ENCODE data around the gene ELF5. TPM values are rescaled to one million over a fixed set of nuclear protein-coding genes. Genes with fewer than 3 reads are reported as not detected.

ELF5 gene
- polyA plus RNA-seq, 1 experiment = not detected

DNA sequence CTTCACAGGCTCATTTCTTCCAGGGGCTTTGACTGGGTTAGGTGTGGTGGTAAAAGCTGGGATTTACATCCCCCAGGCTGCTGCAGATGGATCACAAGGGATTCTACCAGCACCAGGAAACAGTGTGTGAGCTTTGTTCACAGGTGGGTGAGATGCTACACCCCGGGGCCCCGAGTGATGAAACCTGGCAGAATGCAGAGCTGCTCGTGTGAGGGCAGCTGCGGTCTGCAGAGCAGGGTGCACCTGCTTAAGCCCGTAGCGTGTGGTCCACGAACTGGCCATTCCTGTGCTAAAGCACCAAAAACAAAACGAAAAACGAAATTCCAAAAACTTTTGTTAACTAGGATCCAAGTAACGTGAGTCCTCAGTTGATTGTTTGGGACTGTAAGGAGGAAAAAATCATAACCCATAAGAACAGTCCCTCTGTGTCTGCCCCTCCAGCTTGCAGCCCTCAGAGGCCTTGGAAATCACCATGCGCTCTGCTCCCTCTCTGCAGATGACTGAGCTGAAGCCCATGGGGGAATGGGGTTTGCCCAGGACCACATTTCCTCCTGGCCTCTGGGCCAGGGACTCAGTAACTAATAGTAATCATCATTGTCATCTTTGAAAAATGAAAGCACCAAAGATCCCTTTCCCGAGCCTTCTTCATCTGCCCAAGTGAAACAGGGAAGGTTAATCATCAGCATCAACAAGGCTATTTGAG, 24.6 kb downstream of the ELF5 start:
- ChIA-PET POLR2A (no interaction called here), CTCF (interaction anchor here (1.0 to 1.6 kb wide), 4 partner anchors 9 to 123 kb away, joined by 5 to 6 read pairs (median 5); no protein-coding TSS in a partner anchor)
- no peak for DNase-seq (ENCODE audit: low read depth)
- Histone ChIP-seq H3K36me3 (ENCODE audit: control insufficient read depth, insufficient read depth, low read length) (no peaks in the 10 kb centered on the region), H3K27me3 (ENCODE audit: control insufficient read depth, insufficient read depth, low read length) (peaks cover 7% of the 10 kb centered on the region), H3K4me3 (ENCODE audit: low read depth, low read length) (no peak overlapping the region)
- TF ChIP-seq, protein P1, sequence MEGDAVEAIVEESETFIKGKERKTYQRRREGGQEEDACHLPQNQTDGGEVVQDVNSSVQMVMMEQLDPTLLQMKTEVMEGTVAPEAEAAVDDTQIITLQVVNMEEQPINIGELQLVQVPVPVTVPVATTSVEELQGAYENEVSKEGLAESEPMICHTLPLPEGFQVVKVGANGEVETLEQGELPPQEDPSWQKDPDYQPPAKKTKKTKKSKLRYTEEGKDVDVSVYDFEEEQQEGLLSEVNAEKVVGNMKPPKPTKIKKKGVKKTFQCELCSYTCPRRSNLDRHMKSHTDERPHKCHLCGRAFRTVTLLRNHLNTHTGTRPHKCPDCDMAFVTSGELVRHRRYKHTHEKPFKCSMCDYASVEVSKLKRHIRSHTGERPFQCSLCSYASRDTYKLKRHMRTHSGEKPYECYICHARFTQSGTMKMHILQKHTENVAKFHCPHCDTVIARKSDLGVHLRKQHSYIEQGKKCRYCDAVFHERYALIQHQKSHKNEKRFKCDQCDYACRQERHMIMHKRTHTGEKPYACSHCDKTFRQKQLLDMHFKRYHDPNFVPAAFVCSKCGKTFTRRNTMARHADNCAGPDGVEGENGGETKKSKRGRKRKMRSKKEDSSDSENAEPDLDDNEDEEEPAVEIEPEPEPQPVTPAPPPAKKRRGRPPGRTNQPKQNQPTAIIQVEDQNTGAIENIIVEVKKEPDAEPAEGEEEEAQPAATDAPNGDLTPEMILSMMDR (IDR thresholded peaks at IDR 0.05; ENCODE audit: insufficient read depth, low read depth, low read length) = no peak

DNA sequence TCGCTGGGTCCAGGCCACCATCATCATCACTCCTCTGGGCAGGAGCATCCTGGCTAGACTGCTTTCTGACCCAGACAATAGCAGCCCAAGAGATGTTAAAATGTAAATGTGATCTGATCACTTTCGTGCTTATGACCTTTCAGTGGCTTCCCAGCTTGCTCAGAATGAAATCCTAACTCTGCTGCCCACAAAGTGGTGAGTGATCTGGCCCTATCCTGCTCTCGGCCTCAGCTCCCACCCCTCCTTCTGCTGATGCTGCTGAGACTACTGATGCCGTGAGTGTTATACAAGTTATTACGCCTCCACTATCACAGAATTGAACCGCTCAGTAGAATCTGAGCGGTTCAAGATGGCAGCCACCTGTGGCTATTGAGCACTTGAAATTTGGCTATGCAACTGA, 26.2 kb downstream of the ELF5 start:
- CTCF ChIA-PET = interaction anchor here (0.6 to 1.6 kb wide), 3 partner anchors 10 to 20 kb away, joined by 3 to 6 read pairs (median 5); no protein-coding TSS in a partner anchor
- Histone ChIP-seq H3K36me3 (ENCODE audit: control insufficient read depth, insufficient read depth, low read length) (no peaks in the 10 kb centered on the region), H3K27me3 (ENCODE audit: control insufficient read depth, insufficient read depth, low read length) (peaks cover 7% of the 10 kb centered on the region), H3K4me3 (ENCODE audit: low read depth, low read length) (no peak overlapping the region)
- no peak for DNase-seq (ENCODE audit: low read depth)
- TF ChIP-seq, protein P1 (IDR thresholded peaks at IDR 0.05; ENCODE audit: insufficient read depth, low read depth, low read length) = no peak
- POLR2A ChIA-PET = no interaction called here

GRCh38 chr11:34483106-34483874, 30.3 kb downstream of the ELF5 start:
- DNase-seq (ENCODE audit: low read depth) = no peak
- Histone ChIP-seq H3K4me3 (ENCODE audit: low read depth, low read length) (no peak overlapping the region), H3K27me3 (ENCODE audit: control insufficient read depth, insufficient read depth, low read length) (peaks cover 4% of the 10 kb centered on the region; the same call in 1 of the 2 replicates), H3K36me3 (ENCODE audit: control insufficient read depth, insufficient read depth, low read length) (no peaks in the 10 kb centered on the region)
- TF ChIP-seq, protein P1 (IDR thresholded peaks at IDR 0.05; ENCODE audit: insufficient read depth, low read depth, low read length) = no peak
- CTCF ChIA-PET = no interaction called here
- POLR2A ChIA-PET = no interaction called here

- no peak for DNase-seq (ENCODE audit: low read depth)
- Histone ChIP-seq H3K27me3 (ENCODE audit: control insufficient read depth, insufficient read depth, low read length) (0 out of 2 replicates have a peak, but pooled peaks cover 2% of the 10 kb centered on the region), H3K4me3 (ENCODE audit: low read depth, low read length) (no peak overlapping the region), H3K36me3 (ENCODE audit: control insufficient read depth, insufficient read depth, low read length) (no peaks in the 10 kb centered on the region)
- POLR2A ChIA-PET = no interaction called here
- TF ChIP-seq, protein P1 (IDR thresholded peaks at IDR 0.05; ENCODE audit: insufficient read depth, low read depth, low read length) = no peak
- CTCF ChIA-PET = interaction anchor here (1.6 kb wide), 1 partner anchor 12 kb away, joined by 8 read pairs; no protein-coding TSS in a partner anchor
These were observed 32.3 kb downstream of the ELF5 start for GRCh38 chr11:34481307-34481706.

DNA sequence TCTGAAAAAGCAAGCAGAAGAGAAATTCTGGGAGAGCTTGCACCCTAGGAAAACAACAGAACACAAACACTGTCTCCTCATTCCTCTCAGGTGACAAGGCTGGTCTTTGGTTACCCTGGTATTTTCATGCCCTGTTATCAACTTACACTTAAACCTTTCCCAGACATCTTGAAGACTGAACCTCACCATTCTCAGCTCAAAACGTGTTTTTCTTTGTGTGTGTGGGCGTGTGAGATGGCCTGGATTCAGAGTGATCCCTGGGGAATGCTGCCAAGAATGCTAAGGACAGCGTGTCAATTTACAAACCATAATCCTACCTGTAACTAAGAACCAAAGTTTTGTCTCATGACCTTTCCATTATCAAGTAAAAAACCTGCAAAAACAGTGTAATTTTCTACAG, 33.3 kb downstream of the ELF5 start:
- no peak for DNase-seq (ENCODE audit: low read depth)
- TF ChIP-seq, protein P1 (IDR thresholded peaks at IDR 0.05; ENCODE audit: insufficient read depth, low read depth, low read length) = no peak
- Histone ChIP-seq H3K36me3 (ENCODE audit: control insufficient read depth, insufficient read depth, low read length) (no peaks in the 10 kb centered on the region), H3K27me3 (ENCODE audit: control insufficient read depth, insufficient read depth, low read length) (0 out of 2 replicates have a peak, but pooled peaks cover 2% of the 10 kb centered on the region), H3K4me3 (ENCODE audit: low read depth, low read length) (no peak overlapping the region)
- ChIA-PET POLR2A (no interaction called here), CTCF (interaction anchor here (0.7 to 1.3 kb wide), 4 partner anchors 10 to 32 kb away, joined by 3 to 5 read pairs (median 4); no protein-coding TSS in a partner anchor)

All from BJ (cell line).